22Rv1 (cell line): Measurements from ENCODE around the gene LPIN1.
"Not testable (repeated sequence)": the region's sequence is repeated elsewhere in the genome, so short reads cannot be mapped to it uniquely, and the experiment has no call there.

ENCODE experiments used
- H3K27ac ChIP-seq: fragments of 450-650 bp; 2 replicates; pipeline ENCODE4 v1.5.1; 2017
- ZFX ChIP-seq: fragments of 450-650 bp; IDR thresholded peaks from 2 replicates; pipeline ENCODE4 v1.6.1; 2017; ENCODE audit warnings: antibody characterized with exemption, borderline replicate concordance
- TF ChIP-seq, protein P1 (sequence below): fragments of 450-650 bp; IDR thresholded peaks from 2 replicates; pipeline ENCODE4 v1.5.1; 2017; ENCODE audit warnings: mild to moderate bottlenecking

The LPIN1 gene

DNA sequence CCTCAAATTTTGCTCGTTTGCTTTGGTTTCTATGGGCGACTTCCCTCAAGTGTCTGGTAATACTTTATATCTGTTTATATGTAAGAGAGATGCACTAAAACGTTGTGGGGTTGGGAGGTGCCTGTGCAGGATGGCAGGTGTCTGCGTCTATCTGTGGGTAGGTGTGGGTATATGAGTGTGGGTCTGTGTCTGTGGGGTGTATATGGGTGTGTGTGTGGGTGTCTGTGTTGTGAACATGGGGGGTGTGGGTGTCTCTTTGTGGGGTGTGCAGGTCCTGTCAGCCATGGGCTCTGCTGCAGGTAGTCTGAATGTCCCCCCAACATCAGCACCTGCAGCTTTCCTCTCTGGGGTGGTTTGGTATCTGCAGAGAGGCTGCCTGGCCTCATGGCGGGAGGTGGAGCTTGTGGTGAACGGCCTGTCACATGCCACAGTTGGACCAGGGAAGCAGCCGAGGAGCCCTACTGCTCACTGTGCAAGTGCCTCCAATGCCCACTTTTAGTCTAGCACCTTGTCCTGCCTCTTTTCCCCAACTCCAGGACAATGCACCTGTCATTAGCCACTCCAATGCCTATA is 90.3 kb downstream of the LPIN1 start:
- TF ChIP-seq, protein P1, sequence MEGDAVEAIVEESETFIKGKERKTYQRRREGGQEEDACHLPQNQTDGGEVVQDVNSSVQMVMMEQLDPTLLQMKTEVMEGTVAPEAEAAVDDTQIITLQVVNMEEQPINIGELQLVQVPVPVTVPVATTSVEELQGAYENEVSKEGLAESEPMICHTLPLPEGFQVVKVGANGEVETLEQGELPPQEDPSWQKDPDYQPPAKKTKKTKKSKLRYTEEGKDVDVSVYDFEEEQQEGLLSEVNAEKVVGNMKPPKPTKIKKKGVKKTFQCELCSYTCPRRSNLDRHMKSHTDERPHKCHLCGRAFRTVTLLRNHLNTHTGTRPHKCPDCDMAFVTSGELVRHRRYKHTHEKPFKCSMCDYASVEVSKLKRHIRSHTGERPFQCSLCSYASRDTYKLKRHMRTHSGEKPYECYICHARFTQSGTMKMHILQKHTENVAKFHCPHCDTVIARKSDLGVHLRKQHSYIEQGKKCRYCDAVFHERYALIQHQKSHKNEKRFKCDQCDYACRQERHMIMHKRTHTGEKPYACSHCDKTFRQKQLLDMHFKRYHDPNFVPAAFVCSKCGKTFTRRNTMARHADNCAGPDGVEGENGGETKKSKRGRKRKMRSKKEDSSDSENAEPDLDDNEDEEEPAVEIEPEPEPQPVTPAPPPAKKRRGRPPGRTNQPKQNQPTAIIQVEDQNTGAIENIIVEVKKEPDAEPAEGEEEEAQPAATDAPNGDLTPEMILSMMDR, result no peak
- TF ChIP-seq ZFX, result no peak
- no peak overlapping the region for H3K27ac ChIP-seq

DNA sequence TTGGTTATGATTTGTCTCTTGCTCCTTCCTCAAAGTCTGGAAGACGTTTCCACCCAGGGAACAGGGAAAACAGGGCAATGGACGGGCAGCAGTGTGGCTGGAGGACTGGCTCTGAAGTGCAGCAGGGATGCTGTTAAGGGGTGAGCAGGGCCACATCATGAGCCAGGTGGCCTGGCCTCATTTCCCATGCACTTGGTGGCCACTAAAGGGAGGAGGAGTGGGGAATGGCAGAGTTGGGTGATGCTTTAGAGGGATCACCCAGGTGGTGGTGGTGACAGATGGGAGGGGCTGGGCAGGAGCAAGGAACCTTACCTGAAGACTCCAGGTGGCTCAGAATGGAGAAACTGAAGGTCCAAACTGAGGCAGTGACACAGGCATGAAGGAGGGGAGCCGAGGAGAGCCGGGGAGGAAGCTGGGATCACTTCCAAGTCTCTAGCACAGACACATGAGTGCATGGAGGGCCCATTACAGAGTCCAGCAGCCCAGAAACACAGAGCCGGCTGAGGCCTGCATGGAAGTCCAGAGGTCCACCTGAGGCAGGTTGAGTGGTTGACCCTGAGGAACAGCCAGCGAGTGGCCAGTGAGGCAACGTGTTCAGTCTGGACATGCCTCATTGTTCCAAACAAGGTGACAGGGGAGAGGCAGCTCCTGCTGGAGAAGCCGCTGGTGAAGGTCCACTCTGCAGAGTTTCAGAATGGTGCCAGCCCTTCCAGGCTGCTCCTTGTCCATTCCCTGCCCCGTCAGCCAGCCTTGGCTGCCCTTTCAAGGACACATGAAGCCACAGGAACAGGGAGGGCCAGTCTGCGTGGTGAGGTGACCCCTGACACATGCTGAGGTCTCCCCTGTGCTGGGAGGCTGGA is 91.7 kb downstream of the LPIN1 start:
- TF ChIP-seq ZFX, result no peak
- TF ChIP-seq, protein P1, result no peak
- H3K27ac ChIP-seq, result no peak overlapping the region

DNA sequence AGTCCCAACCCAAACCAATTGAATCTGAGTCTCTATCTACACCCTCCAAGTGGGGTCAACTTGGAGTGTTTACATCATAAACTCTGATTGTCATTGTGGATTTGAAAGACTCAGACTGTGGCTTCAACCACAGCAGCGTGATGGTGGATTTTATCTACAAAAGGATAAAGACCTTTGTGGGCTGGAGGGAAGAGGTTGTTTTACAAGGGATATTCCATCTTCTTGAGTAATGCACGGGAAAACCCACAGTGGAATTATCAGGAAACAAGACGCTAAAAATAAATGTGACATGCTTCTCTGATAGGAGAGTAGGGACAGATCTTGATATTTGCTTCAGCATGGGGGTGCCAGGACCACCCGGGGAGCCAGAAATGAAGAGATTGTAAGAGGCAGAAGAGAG is 93.5 kb downstream of the LPIN1 start:
- no peak for TF ChIP-seq ZFX
- TF ChIP-seq, protein P1, result no peak
- H3K27ac ChIP-seq, result no peak overlapping the region

DNA sequence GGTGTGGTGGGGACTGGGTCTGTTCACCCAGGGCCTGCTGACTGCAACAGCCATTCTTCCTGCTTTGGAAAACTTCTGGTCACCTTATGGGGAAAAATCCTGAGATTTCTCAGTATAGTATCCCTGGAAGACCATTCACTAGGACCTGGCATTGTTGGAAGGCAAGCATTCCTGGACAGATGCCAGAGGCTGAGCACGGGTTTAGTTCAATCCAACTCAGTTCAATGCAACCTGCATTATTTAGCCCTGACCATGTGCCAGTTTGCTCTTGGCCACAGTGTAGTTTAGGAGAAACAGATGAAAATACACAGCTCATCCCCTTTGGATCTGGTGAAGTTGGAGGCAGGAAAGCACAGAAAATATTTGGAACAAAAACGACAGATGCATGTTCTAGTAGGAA is 95.9 kb downstream of the LPIN1 start:
- H3K27ac ChIP-seq, result no peak overlapping the region
- no peak for TF ChIP-seq ZFX
- TF ChIP-seq, protein P1, result no peak

DNA sequence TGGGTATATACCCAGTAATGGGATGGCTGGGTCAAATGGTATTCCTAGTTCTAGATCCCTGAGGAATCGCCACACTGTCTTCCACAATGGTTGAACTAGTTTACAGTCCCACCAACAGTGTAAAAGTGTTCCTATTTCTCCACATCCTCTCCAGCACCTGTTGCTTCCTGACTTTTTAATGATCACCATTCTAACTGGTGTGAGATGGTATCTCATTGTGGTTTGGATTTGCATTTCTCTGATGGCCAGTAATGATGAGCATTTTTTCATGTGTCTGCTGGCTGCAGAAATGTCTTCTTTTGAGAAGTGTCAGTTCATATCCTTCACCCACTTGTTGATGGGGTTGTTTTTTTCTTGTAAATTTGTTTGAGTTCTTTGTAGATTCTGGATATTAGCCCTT is 98.4 kb downstream of the LPIN1 start:
- not testable (repeated sequence) for H3K27ac ChIP-seq

DNA sequence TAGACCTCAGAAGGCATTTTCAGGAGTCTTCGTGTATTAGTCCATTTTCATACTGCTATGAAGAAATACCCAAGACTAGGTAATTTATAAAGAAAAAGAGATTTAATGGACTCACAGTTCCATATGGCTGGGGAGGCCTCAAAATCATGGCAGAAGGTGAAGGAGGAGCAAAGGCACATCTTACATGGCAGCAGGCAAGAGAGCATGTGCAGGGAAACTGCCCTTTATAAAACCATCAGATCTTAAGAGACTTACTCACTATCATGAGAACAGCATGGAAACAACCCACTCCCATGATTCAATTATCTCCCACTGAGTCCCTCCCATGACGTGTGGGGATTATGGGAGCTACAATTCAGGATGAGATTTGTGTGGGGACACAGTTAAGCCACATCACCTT is 101.5 kb downstream of the LPIN1 start:
- not testable (repeated sequence) for H3K27ac ChIP-seq

DNA sequence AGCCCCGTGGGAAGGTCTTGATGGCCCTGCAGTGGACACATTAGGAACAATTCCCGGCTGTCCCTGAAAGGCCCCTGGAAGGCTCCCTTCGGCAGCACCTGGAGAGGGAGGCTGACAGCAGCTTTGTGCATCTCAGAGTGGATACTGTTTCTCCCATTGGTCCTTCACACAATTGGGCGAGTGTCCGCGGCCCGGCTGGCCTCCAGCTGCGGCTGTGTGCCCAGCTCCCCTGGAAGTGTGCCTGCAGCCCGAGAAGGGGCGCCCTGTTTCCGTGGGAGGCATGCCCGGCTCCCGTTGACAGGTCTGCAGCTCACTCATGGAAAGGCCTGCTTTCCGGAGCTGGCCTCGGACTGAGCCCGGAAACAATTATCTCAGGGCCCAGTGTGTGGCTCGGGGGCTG is 103.7 kb downstream of the LPIN1 start:
- H3K27ac ChIP-seq, result no peak overlapping the region
- TF ChIP-seq, protein P1, result no peak
- TF ChIP-seq ZFX, result no peak

DNA sequence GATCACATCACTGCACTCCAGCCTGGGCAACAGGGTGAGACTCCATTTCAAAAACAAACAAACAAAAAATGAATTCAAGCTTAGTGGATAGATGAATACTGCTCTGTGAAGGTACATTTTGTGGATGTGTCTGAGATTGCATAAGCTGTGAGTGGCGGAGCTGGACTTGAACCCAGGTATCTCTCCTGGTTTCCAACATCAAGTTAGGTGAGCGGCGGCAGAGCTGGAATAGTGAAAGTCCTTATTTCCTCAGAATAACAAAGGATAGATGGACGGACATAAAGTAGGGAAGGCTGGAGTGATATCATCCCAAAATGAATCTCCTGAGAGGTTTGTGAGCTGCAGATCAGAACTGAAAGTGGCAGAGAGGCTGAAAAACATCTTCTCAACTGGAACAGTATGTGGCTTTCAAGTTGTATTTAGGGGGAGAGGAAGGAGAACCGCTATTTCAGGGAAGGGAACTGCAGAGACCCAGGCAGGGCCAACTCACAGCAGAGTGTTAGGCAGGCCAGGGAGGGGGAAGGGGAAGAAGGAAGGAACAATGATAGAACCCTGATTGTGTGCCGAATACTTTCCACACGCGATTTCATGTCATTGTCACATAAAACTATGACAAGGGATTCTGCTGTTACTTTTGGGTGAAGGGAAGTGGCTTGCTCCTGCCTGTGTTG is 106.2 kb downstream of the LPIN1 start:
- TF ChIP-seq, protein P1, result no peak
- no peak for TF ChIP-seq ZFX
- no peak overlapping the region for H3K27ac ChIP-seq
